NCI-H2196 (cell line): ENCODE measurements around the gene SPPL2B.
A peak's percentile ranks its signal among the peaks of the same experiment; 100 is the strongest.
"Not testable (repeated sequence)": the region's sequence is repeated elsewhere in the genome, so short reads cannot be mapped to it uniquely, and the experiment has no call there.

Experiments used
- DNase-seq: peaks from one replicate; lab custom pipeline; 2025; ENCODE audit not compliant: unreplicated experiment; lab: John Stamatoyannopoulos, UW

The SPPL2B gene

DNA sequence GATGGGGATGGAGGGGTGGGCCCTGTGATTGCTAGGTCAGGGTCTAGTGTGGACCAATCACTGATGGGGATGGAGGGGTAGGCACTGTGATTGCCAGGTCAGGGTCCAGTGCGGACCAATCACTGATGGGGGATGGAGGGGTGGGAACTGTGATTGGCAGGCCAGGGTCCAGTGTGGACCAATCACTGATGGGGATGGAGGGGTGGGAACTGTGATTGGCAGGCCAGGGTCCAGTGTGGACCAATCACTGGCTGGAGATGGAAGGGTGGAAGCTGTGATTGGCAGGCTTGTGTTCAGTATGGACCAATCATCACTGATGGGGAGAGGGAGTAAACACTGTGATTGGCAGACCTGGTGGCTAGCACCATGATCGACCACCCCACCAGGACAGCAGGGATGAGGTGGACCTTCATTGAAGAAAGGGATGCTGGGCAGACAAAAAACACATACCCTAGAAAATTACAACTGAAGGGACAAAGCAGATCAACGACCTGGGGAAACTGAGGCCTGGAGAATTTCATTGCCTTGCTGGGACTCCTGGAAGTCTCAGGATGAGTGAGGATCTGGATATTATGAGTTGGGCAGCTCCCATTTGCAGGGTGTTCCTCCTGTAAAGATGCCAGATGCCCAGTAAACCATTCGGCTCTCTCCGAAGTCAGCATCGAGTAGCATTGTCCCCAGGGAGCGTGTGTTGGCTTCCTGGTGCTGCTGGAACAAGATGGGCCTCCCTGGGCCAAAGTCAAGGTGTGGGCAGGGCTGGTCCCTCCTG lies 47.1 kb downstream of the SPPL2B start:
- no peak for DNase-seq

DNA sequence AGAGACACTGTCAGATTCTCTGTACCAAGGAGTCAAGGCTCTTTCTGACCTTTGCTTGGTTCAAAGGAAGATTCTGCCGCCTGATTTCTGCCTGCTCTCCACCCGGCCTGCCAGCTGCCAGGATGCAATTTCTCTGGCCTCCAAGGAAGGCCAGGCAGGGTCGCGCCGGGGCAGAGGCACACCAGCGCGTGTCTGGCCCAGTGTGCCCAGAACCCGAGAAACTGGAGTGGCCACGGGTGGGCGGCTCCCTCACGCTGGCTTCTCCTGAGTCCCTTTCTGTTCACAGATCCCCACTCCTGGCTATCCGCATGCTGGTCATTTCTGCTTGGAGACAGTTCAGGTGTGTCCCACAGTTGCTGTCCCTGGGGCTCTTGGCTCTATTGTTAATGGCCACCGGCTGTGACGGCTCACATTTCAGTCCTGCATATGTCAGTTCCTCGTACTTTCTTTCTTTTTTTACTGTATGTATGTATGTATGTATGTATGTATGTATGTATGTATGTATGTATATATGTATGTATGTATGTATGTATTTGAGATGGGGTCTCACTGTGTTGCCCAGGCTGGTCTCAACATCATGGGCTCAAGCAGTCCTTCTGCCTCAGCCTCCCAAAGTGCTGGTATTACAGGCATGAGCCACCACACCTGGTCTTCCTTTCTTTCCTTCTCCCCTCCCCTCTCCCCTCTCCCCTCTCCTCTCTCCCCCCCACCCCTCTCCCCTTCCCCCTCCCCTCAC lies 48.5 kb downstream of the SPPL2B start:
- DNase-seq = peak; percentile 32

DNA sequence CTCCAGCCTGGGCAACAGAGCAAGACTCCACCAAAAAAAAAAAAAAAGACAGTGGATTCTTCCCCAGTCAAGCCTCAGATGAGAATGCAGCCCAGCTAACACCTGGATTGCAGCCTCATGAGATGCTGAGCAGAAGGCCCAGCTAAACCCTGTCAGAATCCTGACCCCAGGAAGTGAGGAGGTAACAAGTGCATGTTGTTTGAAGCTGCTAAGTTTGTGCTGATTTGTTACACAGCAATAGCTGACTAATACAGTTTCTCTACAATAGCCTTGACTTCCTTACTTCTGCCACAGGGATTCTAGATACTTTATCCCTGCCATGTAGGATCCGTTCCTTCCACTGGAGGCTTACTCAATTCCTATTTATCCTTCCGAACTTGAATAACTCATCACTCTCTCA lies 52.1 kb downstream of the SPPL2B start:
- no peak for DNase-seq

DNA sequence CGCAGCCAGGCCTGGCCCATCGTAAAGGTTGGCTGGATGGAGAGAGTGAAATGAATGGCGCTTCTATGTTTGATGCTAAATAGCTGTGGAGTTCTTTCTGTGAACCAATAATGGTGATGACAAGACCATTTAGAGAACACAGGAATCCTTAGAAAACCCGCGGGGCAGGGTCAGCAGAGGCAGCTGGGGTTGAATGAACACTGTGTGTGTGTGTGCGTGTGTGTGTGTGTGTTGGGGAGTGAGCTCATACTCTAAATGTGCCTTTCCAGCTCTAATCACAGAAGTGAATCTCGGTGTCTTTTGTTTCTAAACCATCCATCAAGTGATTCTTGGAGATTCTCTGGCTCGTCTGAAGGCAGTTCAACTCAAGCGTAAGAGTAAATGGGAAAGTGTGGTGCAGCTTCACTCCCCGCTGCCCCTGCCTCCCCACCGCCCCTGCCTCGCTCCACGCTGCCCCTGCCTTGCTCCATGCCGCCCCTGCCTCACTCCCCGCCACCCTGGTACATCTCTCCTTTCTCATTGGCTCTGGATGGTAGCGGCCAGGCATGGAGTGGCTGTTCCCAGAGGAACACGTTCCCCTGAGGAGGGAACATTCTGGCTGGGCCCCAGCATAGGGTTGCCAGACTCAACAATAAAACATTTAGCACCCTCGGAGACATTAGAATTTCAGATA lies 52.8 kb downstream of the SPPL2B start:
- DNase-seq = no peak

DNA sequence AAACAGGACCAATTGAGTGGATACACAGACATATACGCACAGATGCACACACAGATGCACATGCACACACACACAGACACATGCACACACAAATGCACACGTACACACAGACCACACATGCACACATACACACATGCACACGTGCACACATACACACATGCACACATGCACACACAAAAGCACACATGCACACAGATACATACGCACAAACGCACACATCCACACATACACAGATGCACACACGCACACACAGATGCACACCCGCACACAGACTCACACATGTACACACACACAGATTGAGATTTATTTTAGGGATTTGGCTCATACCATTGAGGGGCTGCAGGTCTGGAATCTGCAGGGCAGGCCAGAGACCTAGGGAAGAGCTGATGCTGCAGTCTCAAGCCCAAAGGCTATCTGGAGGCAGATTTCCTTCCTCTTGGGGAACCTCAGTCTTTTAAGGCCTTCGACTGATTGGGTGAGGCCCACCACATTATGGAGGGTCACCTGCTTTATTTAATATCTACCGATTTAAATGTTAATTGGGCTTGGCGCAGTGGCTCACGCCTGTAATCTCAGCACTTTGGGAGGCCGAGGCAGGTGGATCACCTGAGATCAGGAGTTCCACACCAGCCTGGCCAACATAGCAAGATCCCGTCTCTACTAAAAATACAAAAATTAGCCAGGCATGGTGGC lies 54.2 kb downstream of the SPPL2B start:
- DNase-seq = no peak

DNA sequence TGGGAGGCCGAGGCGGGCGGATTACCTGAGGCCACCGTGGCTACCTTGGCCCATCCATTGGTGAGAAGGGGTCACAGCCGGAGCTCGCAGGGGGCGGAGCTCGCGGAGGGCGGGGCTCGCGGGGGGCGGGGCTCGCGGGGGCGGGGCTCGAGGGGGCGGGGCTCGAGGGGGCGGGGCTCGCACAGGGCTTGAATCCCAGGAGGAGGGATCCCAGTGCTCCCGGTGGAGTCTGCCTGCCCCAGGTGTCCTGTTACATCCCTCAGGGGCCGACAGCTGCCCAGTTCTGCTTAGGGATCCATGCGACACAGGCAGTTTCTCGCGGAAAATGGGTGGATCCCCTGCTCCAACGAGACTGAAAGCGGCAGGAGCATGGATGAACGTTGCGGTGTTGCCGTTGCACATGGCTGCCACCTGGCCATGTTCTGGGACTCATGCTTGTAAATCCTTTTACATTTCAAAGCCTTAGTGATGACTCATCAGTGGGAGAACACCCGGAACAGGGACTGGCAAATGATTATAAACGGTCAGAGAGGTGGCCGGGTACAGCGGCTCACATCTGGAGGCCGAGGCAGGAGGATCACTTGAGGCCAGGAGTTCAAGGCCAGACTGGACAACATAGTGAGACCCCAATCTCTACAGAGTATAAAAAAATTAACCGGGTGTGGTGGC lies 56.7 kb downstream of the SPPL2B start:
- peak; percentile 88 for DNase-seq

DNA sequence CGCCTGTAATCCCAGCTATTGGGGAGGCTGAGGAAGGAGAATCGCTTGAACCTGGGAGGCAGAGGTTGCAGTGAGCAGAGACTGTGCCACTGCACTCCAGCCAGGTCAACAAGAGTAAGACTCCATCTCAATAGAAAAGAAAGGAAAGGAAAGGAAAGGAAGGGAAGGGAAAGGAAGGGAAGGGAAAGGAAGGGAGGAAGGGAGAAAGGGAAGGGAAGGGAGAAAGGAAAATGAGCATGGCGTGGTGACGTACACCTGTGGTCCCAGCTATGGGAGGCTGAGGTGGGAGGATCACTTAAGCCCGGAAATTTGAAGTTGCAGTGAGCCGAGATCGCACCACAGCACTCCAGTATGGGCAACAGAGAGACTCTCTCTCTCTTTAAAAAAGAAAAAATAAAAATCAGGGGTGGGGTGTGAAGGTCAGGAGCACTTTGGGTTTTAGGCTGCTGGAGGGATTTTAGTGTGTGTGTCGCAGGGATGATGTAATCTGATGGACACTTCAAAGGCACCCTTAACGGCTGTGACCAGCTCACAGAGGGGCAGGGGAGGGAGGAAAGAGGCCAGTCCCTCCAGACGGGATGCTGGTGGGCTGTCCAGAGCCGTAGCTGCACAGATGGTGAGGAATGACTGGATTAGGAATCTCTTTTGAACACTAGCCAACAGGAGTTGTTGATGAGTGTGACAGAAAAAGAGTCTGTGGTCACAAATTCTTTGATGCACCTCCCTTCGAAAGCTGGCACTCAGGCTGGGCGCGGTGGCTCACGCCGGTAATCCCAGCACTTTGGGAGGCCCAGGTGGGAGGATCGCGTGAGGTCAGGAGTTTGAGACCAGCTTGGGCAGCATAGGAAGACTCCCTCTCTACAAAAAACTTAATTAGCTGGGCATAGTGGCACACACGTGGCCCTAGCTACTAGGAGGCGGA lies 59.1 kb downstream of the SPPL2B start:
- DNase-seq = no peak

DNA sequence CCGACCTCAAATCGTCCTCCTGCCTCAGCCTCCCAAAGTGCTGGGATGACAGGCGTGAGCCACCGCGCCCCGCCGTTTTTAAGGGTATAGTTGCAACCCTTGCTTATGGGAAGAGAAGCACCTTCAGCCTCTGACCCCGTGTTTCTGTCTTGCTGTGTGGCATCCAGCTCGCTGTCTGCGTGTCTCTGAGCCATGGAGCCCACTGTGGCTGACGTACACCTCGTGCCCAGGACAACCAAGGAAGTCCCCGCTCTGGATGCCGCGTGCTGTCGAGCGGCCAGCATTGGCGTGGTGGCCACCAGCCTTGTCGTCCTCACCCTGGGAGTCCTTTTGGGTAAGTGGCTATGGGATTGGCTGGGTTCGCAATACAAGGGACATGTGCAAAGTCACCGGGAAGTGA lies 61.1 kb downstream of the SPPL2B start:
- DNase-seq = no peak

DNA sequence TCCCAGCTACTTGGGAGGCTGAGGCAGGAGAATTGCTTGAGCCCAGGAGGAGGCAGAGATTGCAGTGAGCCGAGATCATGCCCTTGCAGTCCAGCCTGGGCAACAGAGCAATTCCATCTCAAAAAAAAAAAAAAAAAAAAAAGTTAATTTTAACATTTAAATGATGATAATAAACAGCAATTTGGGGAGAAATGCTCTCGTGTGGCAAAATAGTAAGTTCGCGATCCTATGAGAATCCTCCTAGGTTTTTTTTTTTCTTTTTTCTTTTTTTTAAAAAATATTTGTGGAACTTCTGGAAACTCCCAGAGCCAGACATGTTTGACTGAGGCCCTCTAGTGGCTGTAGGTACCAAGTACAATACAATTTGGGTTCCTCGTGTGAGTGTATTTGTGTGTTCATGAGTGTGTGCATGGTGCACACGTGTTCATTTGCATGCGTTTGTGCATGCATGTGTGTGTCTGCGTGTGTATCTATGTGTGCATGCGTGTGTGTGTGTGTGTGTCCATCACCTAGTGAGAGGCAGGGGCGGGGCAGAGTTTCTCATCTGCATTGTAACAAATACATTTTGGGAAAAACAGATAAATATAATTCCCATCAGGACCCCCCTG lies 62.7 kb downstream of the SPPL2B start:
- peak; percentile 59 for DNase-seq

DNA sequence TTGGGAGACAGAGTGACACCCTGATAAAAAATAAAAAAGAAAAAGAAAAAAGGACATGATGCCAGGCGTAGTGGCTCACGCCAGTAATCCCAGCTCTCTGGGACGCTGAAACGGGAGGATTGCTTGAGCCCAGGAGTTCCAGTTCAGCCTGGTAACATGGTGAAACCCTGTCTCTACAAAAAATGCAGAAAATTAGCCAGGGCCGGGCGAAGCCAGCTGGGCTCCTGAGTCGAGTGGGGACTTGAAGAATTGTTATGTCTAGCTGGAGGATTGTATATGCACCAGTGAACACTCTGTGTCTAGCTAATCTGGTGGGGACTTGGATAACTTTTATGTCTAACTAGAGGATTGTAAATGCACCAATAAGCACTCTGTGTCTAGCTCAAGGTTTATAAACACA lies 63.9 kb downstream of the SPPL2B start:
- DNase-seq = no peak

DNA sequence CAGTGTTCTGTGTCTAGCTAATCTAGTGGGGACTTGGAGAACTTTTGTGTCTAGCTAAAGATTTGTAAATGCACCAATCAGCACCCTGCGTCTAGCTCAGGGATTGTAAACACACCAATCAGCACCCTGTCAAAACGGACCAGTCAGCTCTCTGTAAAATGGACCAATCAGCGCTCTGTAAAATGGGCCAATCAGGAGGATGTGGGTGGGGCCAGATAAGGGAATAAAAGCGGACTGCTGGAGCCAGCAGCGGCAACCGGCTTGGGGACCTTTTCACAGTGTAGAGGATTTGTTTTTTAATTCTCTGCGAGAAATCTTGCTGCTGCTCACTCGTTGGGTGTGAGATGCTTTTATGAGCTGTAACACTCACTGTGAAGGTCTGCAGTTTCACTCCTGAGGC lies 64.4 kb downstream of the SPPL2B start:
- DNase-seq = not testable (repeated sequence)

DNA sequence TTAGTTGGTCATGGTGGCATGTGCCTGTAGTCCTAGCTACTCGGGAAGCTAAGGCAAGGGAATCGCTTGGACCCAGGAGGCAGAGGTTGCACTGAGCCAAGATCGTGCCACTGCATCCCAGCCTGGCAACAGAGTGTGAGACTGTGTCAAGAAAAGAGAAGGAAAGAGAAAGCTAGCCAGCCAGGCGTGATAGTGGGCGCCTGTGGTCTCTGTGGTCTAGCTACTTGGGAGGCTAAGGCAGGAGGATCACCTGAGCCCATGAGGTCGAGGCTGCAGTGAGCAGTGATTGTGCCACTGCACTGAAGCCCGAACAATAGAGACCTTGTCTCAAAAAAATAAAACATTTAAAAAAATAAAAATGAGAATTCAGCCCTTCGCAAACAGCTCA lies 65.6 kb downstream of the SPPL2B start:
- DNase-seq = no peak

DNA sequence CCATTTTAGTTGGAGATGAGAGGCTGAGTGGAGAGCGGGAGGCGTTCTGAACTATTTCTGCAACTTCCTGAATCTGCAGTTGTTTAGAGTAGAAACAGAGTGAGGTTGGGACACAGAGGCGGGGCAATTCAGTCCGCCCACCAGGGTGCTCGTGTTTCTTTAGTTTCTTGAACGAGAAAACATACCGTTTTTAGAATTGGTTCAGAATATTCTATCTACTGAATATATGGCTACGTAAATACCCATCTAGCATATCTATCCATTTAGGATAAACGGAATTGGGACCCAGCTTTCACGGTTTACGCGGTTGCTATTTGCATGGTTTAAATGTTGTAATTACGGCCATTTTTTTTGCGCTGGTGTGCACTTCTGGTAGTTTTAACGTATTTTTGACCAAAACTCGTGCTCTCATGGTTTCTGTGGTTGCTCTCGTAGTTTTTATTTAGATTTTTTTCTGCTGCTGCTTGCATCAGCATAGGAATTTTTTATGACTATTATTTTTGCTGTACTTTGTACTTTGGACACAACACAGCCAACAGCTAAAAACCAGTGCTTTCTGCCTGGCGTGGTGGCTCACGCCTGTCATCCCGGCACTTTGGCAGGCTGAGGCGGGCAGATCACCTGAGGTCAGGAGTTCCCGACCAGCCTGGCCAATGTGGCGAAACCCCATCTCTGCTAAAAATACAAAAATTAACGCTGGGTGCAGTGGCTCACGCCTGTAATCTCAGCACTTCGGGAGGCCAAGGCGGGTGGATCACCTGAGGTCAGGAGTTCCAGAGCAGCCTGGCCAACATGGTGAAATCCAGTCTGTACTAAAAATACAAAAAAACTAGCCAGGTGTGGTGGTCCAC lies 66.2 kb downstream of the SPPL2B start:
- no peak for DNase-seq

DNA sequence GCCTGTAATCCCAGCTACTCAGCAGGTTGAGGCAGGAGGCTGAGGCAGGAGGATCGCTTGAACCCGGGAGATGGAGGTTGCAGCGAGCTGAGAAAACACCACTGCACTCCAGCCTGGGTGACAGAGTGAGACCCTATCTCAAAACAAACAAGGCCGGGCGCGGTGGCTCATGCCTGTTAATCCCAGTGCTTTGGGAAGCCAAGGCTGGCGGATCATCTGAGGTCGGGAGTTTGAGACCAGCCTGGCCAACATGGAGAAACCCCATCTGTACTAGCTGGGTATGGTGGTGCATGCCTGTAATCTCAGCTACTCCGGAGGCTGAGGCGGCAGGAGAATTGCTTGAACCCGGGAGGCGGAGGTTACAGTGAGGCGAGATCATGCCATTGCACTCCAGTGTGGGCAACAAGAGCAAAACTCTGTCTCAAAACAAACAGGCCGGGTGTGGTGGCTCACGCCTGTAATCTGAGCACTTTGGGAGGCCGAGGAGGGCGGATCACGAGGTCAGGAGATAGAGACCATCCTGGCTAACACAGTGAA lies 66.9 kb downstream of the SPPL2B start:
- not testable (repeated sequence) for DNase-seq

DNA sequence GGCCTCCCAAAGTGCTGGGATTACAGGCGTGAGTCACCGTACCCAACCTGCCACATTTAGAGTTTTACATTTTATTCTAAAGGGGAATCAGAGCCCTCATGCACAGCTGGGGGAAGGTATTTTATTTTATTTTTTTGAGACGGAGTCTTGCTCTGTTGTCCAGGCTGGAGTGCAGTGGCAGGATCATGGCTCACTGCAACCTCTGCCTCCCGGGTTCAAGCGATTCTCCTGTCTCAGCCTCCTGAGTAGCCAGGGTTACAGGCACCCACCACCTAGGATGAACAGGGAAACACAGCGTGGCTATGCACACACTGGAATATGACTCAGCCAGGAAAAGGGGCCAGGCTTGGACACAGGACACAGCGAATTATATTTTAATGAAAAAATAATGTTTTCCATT lies 68.7 kb downstream of the SPPL2B start:
- not testable (repeated sequence) for DNase-seq

DNA sequence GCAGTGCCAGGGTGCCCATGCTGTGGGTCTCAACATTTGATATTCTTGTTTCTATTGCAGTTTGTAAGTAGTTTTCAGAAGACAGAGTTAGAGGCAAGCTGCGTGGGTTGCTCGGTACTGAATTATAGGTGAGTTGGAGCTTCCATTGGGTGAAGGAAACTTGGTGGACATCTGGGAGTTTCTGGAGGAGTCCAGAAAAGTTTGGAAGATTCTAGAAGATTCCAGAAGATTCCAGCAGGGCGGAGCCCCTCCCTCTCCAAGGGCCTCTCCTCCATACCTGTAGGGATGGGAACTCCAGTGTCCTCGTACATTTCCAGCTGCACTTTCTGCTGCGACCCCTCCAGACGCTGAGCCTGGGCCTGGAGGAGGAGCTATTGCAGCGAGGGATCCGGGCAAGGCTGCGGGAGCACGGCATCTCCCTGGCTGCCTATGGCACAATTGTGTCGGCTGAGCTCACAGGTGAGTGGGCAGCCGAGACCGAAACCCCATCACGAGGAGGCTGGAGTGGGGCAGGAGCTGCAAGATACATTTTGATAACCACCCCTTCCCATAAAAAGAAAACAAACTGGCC lies 70.3 kb downstream of the SPPL2B start:
- no peak for DNase-seq

DNA sequence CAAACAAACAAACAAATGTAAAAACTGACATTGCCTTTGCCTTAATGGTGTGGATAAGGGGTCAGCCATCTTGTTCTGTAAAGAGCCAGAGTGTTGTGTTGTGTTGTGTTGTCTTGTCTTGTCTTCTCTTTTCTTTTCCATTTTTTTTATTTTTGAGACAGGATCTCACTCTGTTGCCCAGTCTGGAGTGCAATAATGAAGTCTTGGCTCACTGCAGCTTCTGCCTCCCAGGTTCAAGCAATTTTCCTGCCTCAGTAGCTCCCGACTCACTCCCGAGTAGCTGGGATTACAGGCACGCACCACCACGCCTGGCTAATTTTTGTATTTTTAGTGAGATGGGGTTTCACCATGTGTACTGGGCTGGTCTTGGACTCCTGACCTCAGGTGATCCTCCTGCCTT lies 71.1 kb downstream of the SPPL2B start:
- no peak for DNase-seq
